ENCODE results near the gene RALGPS1.

DNA sequence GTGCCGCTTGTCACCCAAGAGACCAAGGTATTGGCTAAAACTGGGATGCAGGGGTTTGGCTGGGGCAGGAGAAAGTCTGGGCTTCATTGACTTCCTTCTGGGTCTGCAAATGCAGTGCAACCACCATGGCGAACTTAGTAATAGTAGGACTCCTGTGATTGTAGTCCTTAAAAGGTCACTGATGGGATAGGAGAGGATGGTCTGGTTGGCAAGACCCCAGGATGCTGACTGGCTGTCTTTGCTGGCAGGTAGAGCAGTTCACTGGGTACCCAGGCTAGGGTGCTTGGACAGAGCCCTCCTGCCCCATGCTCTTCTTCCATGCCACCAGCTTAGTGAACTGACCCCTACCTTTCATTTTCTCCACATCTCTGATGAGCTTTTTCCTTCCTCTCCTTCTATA is 170.6 kb downstream of the RALGPS1 start:
- TF ChIP-seq, protein P1, sequence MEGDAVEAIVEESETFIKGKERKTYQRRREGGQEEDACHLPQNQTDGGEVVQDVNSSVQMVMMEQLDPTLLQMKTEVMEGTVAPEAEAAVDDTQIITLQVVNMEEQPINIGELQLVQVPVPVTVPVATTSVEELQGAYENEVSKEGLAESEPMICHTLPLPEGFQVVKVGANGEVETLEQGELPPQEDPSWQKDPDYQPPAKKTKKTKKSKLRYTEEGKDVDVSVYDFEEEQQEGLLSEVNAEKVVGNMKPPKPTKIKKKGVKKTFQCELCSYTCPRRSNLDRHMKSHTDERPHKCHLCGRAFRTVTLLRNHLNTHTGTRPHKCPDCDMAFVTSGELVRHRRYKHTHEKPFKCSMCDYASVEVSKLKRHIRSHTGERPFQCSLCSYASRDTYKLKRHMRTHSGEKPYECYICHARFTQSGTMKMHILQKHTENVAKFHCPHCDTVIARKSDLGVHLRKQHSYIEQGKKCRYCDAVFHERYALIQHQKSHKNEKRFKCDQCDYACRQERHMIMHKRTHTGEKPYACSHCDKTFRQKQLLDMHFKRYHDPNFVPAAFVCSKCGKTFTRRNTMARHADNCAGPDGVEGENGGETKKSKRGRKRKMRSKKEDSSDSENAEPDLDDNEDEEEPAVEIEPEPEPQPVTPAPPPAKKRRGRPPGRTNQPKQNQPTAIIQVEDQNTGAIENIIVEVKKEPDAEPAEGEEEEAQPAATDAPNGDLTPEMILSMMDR (IDR thresholded peaks at IDR 0.05 in 8 of 11, conservative IDR thresholded peaks at IDR 0.05 in 3 of 11) = no peak
- no peak for TF ChIP-seq POLR2A (IDR thresholded peaks at IDR 0.05)
- TF ChIP-seq POLR2AphosphoS5 (IDR thresholded peaks at IDR 0.05) = no peak
